HepG2 (cell line): Measurements from ENCODE around the gene ADAMTS15. TPM values are rescaled to one million over a fixed set of nuclear protein-coding genes. Genes with fewer than 3 reads are reported as not detected.

Experiments used
- ATAC-seq: fragments of 200-7000 bp; cut with Tn5 transposase; 3 replicates; pipeline ENCODE4 v1.9.1; 2020; ENCODE audit warnings: mild to moderate bottlenecking, moderate library complexity
- BruUV-seq: library from RNA; stranded (reverse); fragments of 400-500 nt; replicated peaks from 2 replicates; lab custom pipeline; 2021; lab: Mats Ljungman, UMichigan
- CTCF ChIA-PET: fragments of 300-600 bp; formaldehyde crosslinking; extraction: SDS; loops from one replicate; lab custom pipeline; 2021; ENCODE audit warnings: low total read pairs, inconsistent platforms, low intra/inter-chr PET ratio; lab: Yijun Ruan, JAX
- POLR2A ChIA-PET: fragments of 350-600 bp; sonication (Branson Sonifier 250); formaldehyde crosslinking; loops from one replicate; lab custom pipeline; 2020; ENCODE audit warnings: antibody characterized with exemption, inconsistent platforms; lab: Yijun Ruan, JAX
- DNase-seq: peaks from one replicate; pipeline ENCODE4 v3.0.0-alpha.2; 2015; ENCODE audit warnings: low spot score
- FAIRE-seq: peaks from 3 replicates; lab custom pipeline; 2011; peaks lifted over from hg19 to GRCh38; lab: Jason Lieb, UNC
- H2AFZ ChIP-seq: one replicate; pipeline ENCODE4 v1.6.1; 2011; ENCODE audit warnings: low read length, inconsistent platforms
- H3K27ac ChIP-seq: fragments of 300-600 bp; 3 replicates; pipeline ENCODE4 v1.8.0; 2011; ENCODE audit warnings: mixed run types, mild to moderate bottlenecking, mixed read lengths, low read length, inconsistent platforms; ENCODE audit not compliant: insufficient read depth; ENCODE audit errors: extremely low read length
- H3K27me3 ChIP-seq, 2 experiments: fragments of 200-600 bp in 1 of 2; 2 replicates in 1 of 2; 3 replicates in 1 of 2; pipeline versions ENCODE4 v1.6.0 to v1.8.0; 2011; ENCODE audit warnings: low read length in 2 of 2, mild to moderate bottlenecking in 2 of 2, moderate library complexity in 2 of 2, inconsistent platforms in 1 of 2; ENCODE audit not compliant: insufficient read depth in 2 of 2, control insufficient read depth in 1 of 2
- H3K36me3 ChIP-seq, 2 experiments: fragments of 200-600 bp in 1 of 2; replicated peaks in 1 of 2; 2 replicates in 1 of 2; 3 replicates in 1 of 2; pipeline versions ENCODE4 v1.5.1 to v1.8.0; 2011; ENCODE audit warnings: low read length in 2 of 2, inconsistent platforms in 1 of 2; ENCODE audit not compliant: insufficient read depth in 2 of 2, control insufficient read depth in 1 of 2
- H3K4me1 ChIP-seq: 2 replicates; pipeline ENCODE4 v1.5.1; 2012; ENCODE audit warnings: low read length, inconsistent platforms; ENCODE audit not compliant: insufficient read depth
- H3K4me2 ChIP-seq: 2 replicates; pipeline ENCODE4 v1.6.0; 2011; ENCODE audit warnings: low read depth, low read length, inconsistent platforms
- H3K4me3 ChIP-seq, 3 experiments: fragments of 200-600 bp in 1 of 3; sonication (generic), shearing (Covaris generic) in 1 of 3; replicated peaks in 1 of 3; 2 replicates each; pipeline ENCODE4 v1.5.1; 2011 to 2016; ENCODE audit warnings: low read length in 3 of 3, inconsistent platforms in 2 of 3, low read depth in 2 of 3, mild to moderate bottlenecking in 2 of 3, control low read depth in 1 of 3, mixed read lengths in 1 of 3; ENCODE audit not compliant: insufficient read depth in 1 of 3
- H3K79me2 ChIP-seq: one replicate; pipeline ENCODE4 v1.6.1; 2011; ENCODE audit warnings: low read length, inconsistent platforms; ENCODE audit not compliant: insufficient read depth
- H3K9ac ChIP-seq: 2 replicates; pipeline ENCODE4 v1.6.0; 2011; ENCODE audit warnings: mild to moderate bottlenecking, low read depth, low read length, inconsistent platforms; ENCODE audit not compliant: insufficient read depth
- H3K9me3 ChIP-seq: 2 replicates; pipeline ENCODE4 v1.5.1; 2012; ENCODE audit warnings: mild to moderate bottlenecking, low read length
- H4K20me1 ChIP-seq: 2 replicates; pipeline ENCODE4 v1.6.0; 2011; ENCODE audit warnings: inconsistent platforms, mild to moderate bottlenecking, low read length, moderate library complexity; ENCODE audit not compliant: insufficient read depth
- CSRNP2 ChIP-seq: sonication (generic); formaldehyde crosslinking; conservative IDR thresholded peaks from 2 replicates; pipeline ENCODE4 v1.8.0; 2022; ENCODE audit warnings: low read depth, missing genetic modification reagents
- ZNF597 ChIP-seq: sonication (generic); formaldehyde crosslinking; IDR thresholded peaks from 2 replicates; pipeline ENCODE4 v1.5.0; 2020; ENCODE audit warnings: missing genetic modification reagents
- ZNF790 ChIP-seq: sonication (generic); formaldehyde crosslinking; IDR thresholded peaks from 2 replicates; pipeline ENCODE4 v1.8.0; 2022; ENCODE audit warnings: missing genetic modification reagents, mild to moderate bottlenecking, borderline replicate concordance
- WGBS: methylation state at CpG from one replicate; pipeline ENCODE4 v1.1.6; 2017; ENCODE audit warnings: low lambda C conversion rate; 5-methylcytosine and 5-hydroxymethylcytosine counted together
- in situ Hi-C: cut with HindIII; loops from 2 replicates; pipeline ENCODE4 v1.10.0; 2017; ENCODE audit warnings: low pct_unique_long_range_greater_than_20kb; ENCODE audit not compliant: extremely low pct_ligation_motif_present
- intact Hi-C: fragments of 100-400 bp; cut with micrococcal nuclease; formaldehyde crosslinking; loops from one replicate; pipeline ENCODE4 v1.10.0; 2022; ENCODE audit not compliant: unreplicated experiment
- polyA plus RNA-seq, 8 experiments: library from polyadenylated mRNA; depleted of rRNA in 3 of 8; stranded (reverse) in 7 of 8; unstranded in 1 of 8; fragments of >200 nt; fragmentation: Illumina TruSeq in 4 of 8; extraction: Trizol in 4 of 8; gene quantifications; 2 replicates each; pipeline versions ENCODE4 v1.2.1 to v1.2.3, GENCODE V29; 2011 to 2016; ENCODE audit warnings: low read depth in 4 of 8, missing spikeins in 1 of 8, mixed read lengths in 1 of 8; ENCODE audit not compliant: insufficient read depth in 1 of 8
- total RNA-seq, 5 experiments: library from RNA; depleted of rRNA; stranded (reverse); fragments of >200 nt; fragmentation: Illumina TruSeq; extraction: Trizol; gene quantifications; 2 replicates each; pipeline ENCODE4 v1.2.3, GENCODE V29; 2016; ENCODE audit warnings: low read depth in 1 of 5

Gene ADAMTS15
- total and polyA plus RNA-seq, 2 of the 13 experiments (the other 11 are each of a cell fraction or from before 2014, with no cell fraction given), result 0.01 to 0.02 TPM

- TF ChIP-seq CSRNP2 (CRISPR knock-in tag), result no peak
Observed at GRCh38 chr11:130476922-130477491, 28.6 kb downstream of the ADAMTS15 start (continued).

- Histone ChIP-seq H2AFZ (no peak overlapping the region), H3K27me3 (peaks cover 3 to 33% of the 10 kb centered on the region in 2 experiments; a peak in 3 of 5 replicates), H3K4me2 (no peak overlapping the region), H3K9ac (no peak overlapping the region), H3K36me3 (no peaks in the 10 kb centered on the region), H3K27ac (no peak overlapping the region), H3K4me3 (no peak overlapping the region), H4K20me1 (no peaks in the 10 kb centered on the region)
- POLR2A ChIA-PET, result no interaction called here
- intact Hi-C loops, result no loop called here
- FAIRE-seq, result no peak
- in situ Hi-C loops, result no loop called here
- TF ChIP-seq ZNF790, result no peak
- no peak for TF ChIP-seq ZNF597
- TF ChIP-seq, all 625 proteins: peak for 0
- no TSS peak for BruUV-seq
- no peaks in the 10 kb centered on the region for H3K79me2 ChIP-seq
- 26% methylated on average over 6 of the region's 6 CpGs for WGBS
- H3K4me1 ChIP-seq, result no peaks in the 10 kb centered on the region
- no peak for DNase-seq
- CTCF ChIA-PET, result no interaction called here
- ATAC-seq, result no peak
- no peaks in the 10 kb centered on the region for H3K9me3 ChIP-seq
Observed at GRCh38 chr11:130477586-130478203, 29.2 kb downstream of the ADAMTS15 start.
